ENCODE results near the gene EHMT1. TPM values are rescaled to one million over a fixed set of nuclear protein-coding genes. Genes with fewer than 3 reads are reported as not detected.
A peak's percentile ranks its signal among the peaks of the same experiment; 100 is the strongest.

EHMT1 gene
- total RNA-seq, 1 donor from 2014 or later = 59.9 TPM

DNA sequence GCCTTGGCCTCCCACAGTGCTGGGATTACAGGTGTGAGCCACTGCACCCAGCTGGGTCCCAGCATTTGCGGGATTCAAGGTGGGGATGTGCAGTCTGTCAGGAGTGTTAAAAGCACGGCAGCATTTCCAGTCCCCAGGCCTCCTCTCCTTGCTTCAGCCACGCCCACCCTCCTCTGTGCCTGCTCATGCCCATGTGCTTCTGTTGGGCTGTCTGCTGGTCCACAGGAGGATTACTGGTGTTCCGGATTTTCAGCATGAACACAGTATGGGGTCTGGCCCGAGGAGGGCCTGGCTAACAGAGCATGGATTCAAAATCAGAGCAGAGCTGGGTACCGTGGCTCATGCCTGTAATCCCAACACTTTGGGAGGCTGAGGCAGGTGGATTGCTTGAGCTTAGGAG lies 7.9 kb upstream of the EHMT1 start:
- H3K36me3 ChIP-seq (ENCODE audit: control insufficient read depth, insufficient read depth, low read length) = peaks cover 3% of the 10 kb centered on the region
- DNase-seq (ENCODE audit: low read depth) = no peak
- no peak overlapping the region for H3K4me3 ChIP-seq (ENCODE audit: low read depth, low read length)
- H3K27me3 ChIP-seq (ENCODE audit: control insufficient read depth, insufficient read depth, low read length) = no peaks in the 10 kb centered on the region
- TF ChIP-seq, protein P1, sequence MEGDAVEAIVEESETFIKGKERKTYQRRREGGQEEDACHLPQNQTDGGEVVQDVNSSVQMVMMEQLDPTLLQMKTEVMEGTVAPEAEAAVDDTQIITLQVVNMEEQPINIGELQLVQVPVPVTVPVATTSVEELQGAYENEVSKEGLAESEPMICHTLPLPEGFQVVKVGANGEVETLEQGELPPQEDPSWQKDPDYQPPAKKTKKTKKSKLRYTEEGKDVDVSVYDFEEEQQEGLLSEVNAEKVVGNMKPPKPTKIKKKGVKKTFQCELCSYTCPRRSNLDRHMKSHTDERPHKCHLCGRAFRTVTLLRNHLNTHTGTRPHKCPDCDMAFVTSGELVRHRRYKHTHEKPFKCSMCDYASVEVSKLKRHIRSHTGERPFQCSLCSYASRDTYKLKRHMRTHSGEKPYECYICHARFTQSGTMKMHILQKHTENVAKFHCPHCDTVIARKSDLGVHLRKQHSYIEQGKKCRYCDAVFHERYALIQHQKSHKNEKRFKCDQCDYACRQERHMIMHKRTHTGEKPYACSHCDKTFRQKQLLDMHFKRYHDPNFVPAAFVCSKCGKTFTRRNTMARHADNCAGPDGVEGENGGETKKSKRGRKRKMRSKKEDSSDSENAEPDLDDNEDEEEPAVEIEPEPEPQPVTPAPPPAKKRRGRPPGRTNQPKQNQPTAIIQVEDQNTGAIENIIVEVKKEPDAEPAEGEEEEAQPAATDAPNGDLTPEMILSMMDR (IDR thresholded peaks at IDR 0.05; ENCODE audit: insufficient read depth, low read length, poor library complexity, severe bottlenecking) = no peak

DNA sequence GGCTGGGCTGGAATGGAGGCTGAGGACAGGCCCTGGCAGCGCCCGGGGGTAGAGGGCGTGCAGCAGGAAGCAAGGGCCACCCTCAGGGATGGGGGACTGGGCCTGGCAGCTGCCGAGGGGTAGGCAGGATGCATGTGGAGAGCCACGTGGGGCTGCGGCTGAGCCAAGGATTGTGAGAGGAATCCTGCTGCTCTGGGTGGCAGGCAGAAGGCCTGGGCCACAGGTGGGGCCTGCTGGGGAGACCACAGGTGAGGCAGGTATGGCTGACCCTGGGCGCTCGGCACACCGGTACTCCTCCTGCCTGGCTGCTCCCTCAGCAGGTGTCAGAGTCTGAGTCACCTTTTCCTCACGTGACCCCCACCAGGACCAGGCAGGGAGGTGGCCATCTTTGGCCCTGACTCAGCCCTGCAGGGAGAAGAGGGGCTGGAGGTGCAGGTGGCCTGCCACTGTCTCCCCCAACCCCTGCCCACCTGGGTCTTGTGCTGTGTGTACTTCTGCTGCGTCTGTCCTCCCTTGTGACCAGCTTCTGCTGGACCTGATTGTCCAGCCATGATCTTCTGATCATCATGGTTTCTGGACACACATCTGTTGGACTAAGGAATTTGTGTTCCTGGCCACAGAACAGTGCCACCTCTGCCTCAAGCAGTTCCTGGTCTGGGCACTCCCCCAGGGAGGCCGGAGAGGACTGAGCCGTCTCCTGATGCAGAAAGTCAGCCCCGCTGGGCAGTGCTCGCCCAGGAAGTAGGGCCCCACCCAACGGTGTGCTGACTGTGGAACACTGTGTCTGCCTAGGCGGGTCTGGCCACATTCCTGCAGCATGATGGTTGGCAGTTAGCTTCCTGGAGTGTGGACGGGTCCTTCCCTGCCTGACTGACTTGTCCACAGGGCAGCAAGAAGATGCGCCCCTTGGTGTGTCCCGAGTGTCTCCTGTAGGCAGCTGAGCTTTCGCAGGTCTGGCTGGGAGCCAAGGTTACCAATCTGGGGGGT lies 6.9 kb upstream of the EHMT1 start:
- Histone ChIP-seq H3K36me3 (ENCODE audit: control insufficient read depth, insufficient read depth, low read length) (peaks cover 3% of the 10 kb centered on the region), H3K4me3 (ENCODE audit: low read depth, low read length) (no peak overlapping the region), H3K27me3 (ENCODE audit: control insufficient read depth, insufficient read depth, low read length) (no peaks in the 10 kb centered on the region)
- TF ChIP-seq, protein P1 (IDR thresholded peaks at IDR 0.05; ENCODE audit: insufficient read depth, low read length, poor library complexity, severe bottlenecking) = no peak
- DNase-seq (ENCODE audit: low read depth) = peak; percentile 88

DNA sequence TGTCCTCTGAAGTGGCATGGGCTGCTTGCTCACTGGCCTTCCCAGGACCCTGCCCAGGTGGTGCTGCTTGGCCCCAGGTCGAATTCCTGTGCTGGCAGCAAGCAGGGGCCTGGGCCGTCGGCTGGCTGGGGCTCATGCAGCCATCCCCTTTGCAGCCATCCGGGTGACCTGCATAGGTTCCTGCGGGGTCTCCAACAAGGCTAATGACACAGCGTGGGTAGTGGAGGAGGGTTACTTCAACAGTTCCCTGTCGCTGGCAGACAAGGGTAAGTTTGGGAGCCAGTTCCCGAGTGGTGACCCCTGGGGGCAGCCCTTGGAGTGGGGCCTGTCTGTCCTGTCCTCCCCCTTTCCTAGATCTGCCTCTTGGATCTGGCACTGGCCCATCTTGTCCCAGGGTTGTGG lies 6.1 kb upstream of the EHMT1 start:
- TF ChIP-seq, protein P1 (IDR thresholded peaks at IDR 0.05; ENCODE audit: insufficient read depth, low read length, poor library complexity, severe bottlenecking) = no peak
- Histone ChIP-seq H3K27me3 (ENCODE audit: control insufficient read depth, insufficient read depth, low read length) (no peaks in the 10 kb centered on the region), H3K4me3 (ENCODE audit: low read depth, low read length) (no peak overlapping the region), H3K36me3 (ENCODE audit: control insufficient read depth, insufficient read depth, low read length) (peaks cover 3% of the 10 kb centered on the region)
- no peak for DNase-seq (ENCODE audit: low read depth)

DNA sequence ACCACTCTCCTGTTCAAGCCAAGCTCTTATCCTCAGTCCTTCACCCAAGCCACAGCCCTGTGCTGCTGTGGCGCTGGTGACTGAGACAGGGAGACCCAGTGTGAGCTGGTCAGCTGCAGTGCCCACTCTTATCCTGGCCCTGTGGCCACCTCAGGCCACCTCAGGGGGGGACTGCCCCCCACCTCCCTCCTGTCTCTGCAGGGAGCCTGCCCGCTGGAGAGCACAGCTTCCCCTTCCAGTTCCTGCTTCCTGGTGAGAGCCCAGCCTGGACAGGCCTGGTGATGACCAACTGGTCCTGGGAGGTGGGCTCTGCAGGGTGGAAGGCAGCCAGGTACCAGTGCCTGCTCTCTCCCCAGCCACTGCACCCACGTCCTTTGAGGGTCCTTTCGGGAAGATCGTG lies 5.5 kb upstream of the EHMT1 start:
- TF ChIP-seq, protein P1 (IDR thresholded peaks at IDR 0.05; ENCODE audit: insufficient read depth, low read length, poor library complexity, severe bottlenecking) = no peak
- H3K4me3 ChIP-seq (ENCODE audit: low read depth, low read length) = no peak overlapping the region
- no peaks in the 10 kb centered on the region for H3K27me3 ChIP-seq (ENCODE audit: control insufficient read depth, insufficient read depth, low read length)
- H3K36me3 ChIP-seq (ENCODE audit: control insufficient read depth, insufficient read depth, low read length) = peaks cover 3% of the 10 kb centered on the region
- no peak for DNase-seq (ENCODE audit: low read depth)

DNA sequence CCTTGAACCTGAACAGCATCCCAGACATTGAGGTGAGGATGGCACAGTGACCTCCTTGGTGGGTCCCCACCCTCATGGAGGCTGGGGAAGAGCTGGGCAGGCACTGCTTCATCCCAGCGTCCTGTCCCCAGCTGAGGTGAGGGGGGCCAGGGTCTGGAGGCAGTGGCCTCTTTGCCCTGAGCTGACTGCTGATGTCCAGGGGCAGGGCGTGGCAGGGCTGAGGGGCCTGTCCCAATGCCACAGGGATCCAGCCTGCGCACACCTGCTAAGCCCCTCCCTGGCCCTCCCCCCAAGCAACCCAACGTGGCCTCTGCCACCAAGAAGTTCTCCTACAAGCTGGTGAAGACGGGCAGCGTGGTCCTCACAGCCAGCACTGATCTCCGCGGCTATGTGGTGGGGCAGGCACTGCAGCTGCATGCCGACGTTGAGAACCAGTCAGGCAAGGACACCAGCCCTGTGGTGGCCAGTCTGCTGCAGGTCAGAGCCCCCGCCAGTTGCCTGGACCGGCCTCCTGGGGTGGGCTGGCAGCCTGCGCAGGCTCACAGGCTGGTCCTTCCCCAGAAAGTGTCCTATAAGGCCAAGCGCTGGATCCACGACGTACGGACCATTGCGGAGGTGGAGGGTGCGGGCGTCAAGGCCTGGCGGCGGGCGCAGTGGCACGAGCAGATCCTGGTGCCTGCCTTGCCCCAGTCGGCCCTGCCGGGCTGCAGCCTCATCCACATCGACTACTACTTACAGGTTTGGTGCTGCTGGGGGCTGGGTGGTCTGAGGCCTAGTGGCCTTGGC lies 4.9 kb upstream of the EHMT1 start:
- Histone ChIP-seq H3K27me3 (ENCODE audit: control insufficient read depth, insufficient read depth, low read length) (no peaks in the 10 kb centered on the region), H3K4me3 (ENCODE audit: low read depth, low read length) (no peak overlapping the region), H3K36me3 (ENCODE audit: control insufficient read depth, insufficient read depth, low read length) (peaks cover 3% of the 10 kb centered on the region)
- no peak for DNase-seq (ENCODE audit: low read depth)
- TF ChIP-seq, protein P1 (IDR thresholded peaks at IDR 0.05; ENCODE audit: insufficient read depth, low read length, poor library complexity, severe bottlenecking) = no peak

Data from kidney epithelial cell (primary cell).